ENCODE results near the gene ATP5MC3.

GRCh38 chr2:175131252-175131651, 50.3 kb downstream of the ATP5MC3 start:
- TF ChIP-seq MAX (IDR thresholded peaks at IDR 0.05; ENCODE audit: low read depth, low read length) (no peak), RAD21 (IDR thresholded peaks at IDR 0.05; ENCODE audit: insufficient read depth, low read depth, low read length) (no peak), POLR2A (IDR thresholded peaks at IDR 0.05; ENCODE audit: low read depth, low read length) (no peak), CHD2 (IDR thresholded peaks at IDR 0.05; ENCODE audit: borderline replicate concordance, low read depth, low read length) (no peak), ELK1 (IDR thresholded peaks at IDR 0.05; ENCODE audit: low read depth, low read length) (no peak), REST (IDR thresholded peaks at IDR 0.05; ENCODE audit: low read depth, low read length) (no peak)
- TF ChIP-seq, protein P1, sequence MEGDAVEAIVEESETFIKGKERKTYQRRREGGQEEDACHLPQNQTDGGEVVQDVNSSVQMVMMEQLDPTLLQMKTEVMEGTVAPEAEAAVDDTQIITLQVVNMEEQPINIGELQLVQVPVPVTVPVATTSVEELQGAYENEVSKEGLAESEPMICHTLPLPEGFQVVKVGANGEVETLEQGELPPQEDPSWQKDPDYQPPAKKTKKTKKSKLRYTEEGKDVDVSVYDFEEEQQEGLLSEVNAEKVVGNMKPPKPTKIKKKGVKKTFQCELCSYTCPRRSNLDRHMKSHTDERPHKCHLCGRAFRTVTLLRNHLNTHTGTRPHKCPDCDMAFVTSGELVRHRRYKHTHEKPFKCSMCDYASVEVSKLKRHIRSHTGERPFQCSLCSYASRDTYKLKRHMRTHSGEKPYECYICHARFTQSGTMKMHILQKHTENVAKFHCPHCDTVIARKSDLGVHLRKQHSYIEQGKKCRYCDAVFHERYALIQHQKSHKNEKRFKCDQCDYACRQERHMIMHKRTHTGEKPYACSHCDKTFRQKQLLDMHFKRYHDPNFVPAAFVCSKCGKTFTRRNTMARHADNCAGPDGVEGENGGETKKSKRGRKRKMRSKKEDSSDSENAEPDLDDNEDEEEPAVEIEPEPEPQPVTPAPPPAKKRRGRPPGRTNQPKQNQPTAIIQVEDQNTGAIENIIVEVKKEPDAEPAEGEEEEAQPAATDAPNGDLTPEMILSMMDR (IDR thresholded peaks at IDR 0.05 in 2 of 3, conservative IDR thresholded peaks at IDR 0.05 in 1 of 3; ENCODE audit: control insufficient read depth in 2 of 3, extremely low read depth in 1 of 3, insufficient read depth in 1 of 3, low read depth in 3 of 3, low read length in 3 of 3): no peak
